GM06990 (cell line): ENCODE data around the gene TMEM158.

ENCODE experiments used
- DNase-seq: peaks from one replicate; pipeline ENCODE4 v3.0.0-alpha.2; 2011; ENCODE audit not compliant: insufficient read length; ENCODE audit errors: extremely low read depth
- H3K27me3 ChIP-seq: replicated peaks from 2 replicates; pipeline ENCODE4 v1.6.0; 2011; ENCODE audit warnings: low read length; ENCODE audit not compliant: control insufficient read depth, insufficient read depth
- H3K36me3 ChIP-seq: 2 replicates; pipeline ENCODE4 v1.5.1; 2011; ENCODE audit warnings: low read length; ENCODE audit not compliant: control insufficient read depth, insufficient read depth
- H3K4me3 ChIP-seq: replicated peaks from 2 replicates; pipeline ENCODE4 v1.5.1; 2011; ENCODE audit warnings: low read depth, mild to moderate bottlenecking, control low read depth, low read length
- CTCF ChIP-seq: IDR thresholded peaks from 2 replicates; pipeline ENCODE4 v1.5.1; 2011; ENCODE audit warnings: low read length, control low read depth, mild to moderate bottlenecking, inconsistent platforms; ENCODE audit not compliant: insufficient read depth, poor library complexity, severe bottlenecking

Gene TMEM158

GRCh38 chr3:45194791-45195190 lies 31.3 kb downstream of the TMEM158 start:
- no peak overlapping the region for H3K4me3 ChIP-seq
- H3K36me3 ChIP-seq, result no peaks in the 10 kb centered on the region
- DNase-seq, result no peak
- H3K27me3 ChIP-seq, result no peaks in the 10 kb centered on the region
- TF ChIP-seq CTCF, result no peak

GRCh38 chr3:45191924-45192417 lies 34.1 kb downstream of the TMEM158 start:
- H3K27me3 ChIP-seq, result no peaks in the 10 kb centered on the region
- no peak for TF ChIP-seq CTCF
- H3K4me3 ChIP-seq, result no peak overlapping the region
- DNase-seq, result no peak
- no peaks in the 10 kb centered on the region for H3K36me3 ChIP-seq

GRCh38 chr3:45191424-45191823 lies 34.7 kb downstream of the TMEM158 start:
- DNase-seq, result no peak
- TF ChIP-seq CTCF, result no peak
- H3K4me3 ChIP-seq, result no peak overlapping the region
- H3K36me3 ChIP-seq, result no peaks in the 10 kb centered on the region
- H3K27me3 ChIP-seq, result no peaks in the 10 kb centered on the region; the same call in 1 of the 2 replicates

- no peak for TF ChIP-seq CTCF
- H3K4me3 ChIP-seq, result no peak overlapping the region
- H3K27me3 ChIP-seq, result no peaks in the 10 kb centered on the region; the same call in 1 of the 2 replicates
- H3K36me3 ChIP-seq, result no peaks in the 10 kb centered on the region
- no peak for DNase-seq
Measured at GRCh38 chr3:45188719-45189659, 37.1 kb downstream of the TMEM158 start.

- H3K4me3 ChIP-seq, result no peak overlapping the region
- no peak for TF ChIP-seq CTCF
- no peak for DNase-seq
- no peaks in the 10 kb centered on the region for H3K36me3 ChIP-seq
- H3K27me3 ChIP-seq, result no peaks in the 10 kb centered on the region; the same call in 1 of the 2 replicates
Measured at GRCh38 chr3:45187694-45188141, 38.4 kb downstream of the TMEM158 start.
